Lung microvascular endothelial cell (primary cell): ENCODE data around the gene BRD4. TPM values are rescaled to one million over a fixed set of nuclear protein-coding genes. Genes with fewer than 3 reads are reported as not detected.
A peak's percentile ranks its signal among the peaks of the same experiment; 100 is the strongest.

Source experiments
- DNase-seq, 2 donors: peaks; one replicate each; pipeline versions ENCODE4 v3.0.0 to v3.0.0-alpha.2; 2010; ENCODE audit warnings: low read depth in 2 of 2
- total RNA-seq: library from RNA; depleted of rRNA; stranded (reverse); fragments of >200 nt; gene quantifications from 2 replicates; pipeline ENCODE4 v1.2.1, GENCODE V29; 2014

Gene BRD4
- total RNA-seq, 1 donor from 2014 or later = 9.9 TPM

GRCh38 chr19:15196360-15197005 lies 135.9 kb downstream of the BRD4 start:
- no peak for DNase-seq

GRCh38 chr19:15195371-15196334 lies 136.7 kb downstream of the BRD4 start:
- DNase-seq = peak in 1 of 2 donors; percentile 18

GRCh38 chr19:15194938-15195337 lies 137.4 kb downstream of the BRD4 start:
- no peak for DNase-seq

- DNase-seq = no peak
Measured at GRCh38 chr19:15191982-15192381, 140.4 kb downstream of the BRD4 start.

- no peak for DNase-seq
Measured at GRCh38 chr19:15191514-15191913, 140.8 kb downstream of the BRD4 start.

GRCh38 chr19:15188851-15189250 lies 143.5 kb downstream of the BRD4 start:
- DNase-seq = no peak

GRCh38 chr19:15187026-15188007 lies 145.0 kb downstream of the BRD4 start:
- no peak for DNase-seq

Other genes with a start within 250 kb of the BRD4 start
- gene SYDE1, start 225.1 kb downstream of the BRD4 start, total RNA-seq = 8.3 and 14.3 TPM in 2 replicates
- gene NOTCH3, start 131.5 kb downstream of the BRD4 start, total RNA-seq = 0.20 and 0.65 TPM in 2 replicates
- gene EPHX3, start 100.1 kb downstream of the BRD4 start, total RNA-seq = under 0.01 TPM in 1 of 2 replicates, not detected in the other
- 10.5 and 11.1 TPM in 2 replicates for gene AKAP8, start 47.2 kb upstream of the BRD4 start, total RNA-seq
- 28.8 and 39.9 TPM in 2 replicates for gene AKAP8L, start 86.4 kb upstream of the BRD4 start, total RNA-seq
- 3.9 and 5.6 TPM in 2 replicates for gene WIZ, start 117.4 kb upstream of the BRD4 start, total RNA-seq
- gene RASAL3, start 132.0 kb upstream of the BRD4 start, total RNA-seq = 10.9 and 16.9 TPM in 2 replicates
- not detected in 2 replicates for gene PGLYRP2, start 147.0 kb upstream of the BRD4 start, total RNA-seq
- not detected in 2 replicates for gene CYP4F22, start 176.0 kb upstream of the BRD4 start, total RNA-seq